Smooth muscle cell (in vitro differentiated cells): Measurements from ENCODE around the gene FOSL1. TPM values are rescaled to one million over a fixed set of nuclear protein-coding genes. Genes with fewer than 3 reads are reported as not detected.
A peak's percentile ranks its signal among the peaks of the same experiment; 100 is the strongest.

Source experiments
- DNase-seq: peaks from one replicate; lab custom pipeline; 2025; ENCODE audit not compliant: unreplicated experiment; lab: John Stamatoyannopoulos, UW
- H2AFZ ChIP-seq: fragments of 200-600 bp; sonication (generic); 2 replicates; pipeline ENCODE4 v1.6.0; 2016; ENCODE audit warnings: antibody characterized with exemption, low read depth, mild to moderate bottlenecking
- H3F3A ChIP-seq: fragments of 200-600 bp; sonication (generic); 2 replicates; pipeline ENCODE4 v1.6.0; 2017; ENCODE audit warnings: antibody characterized with exemption, low read depth
- H3K27ac ChIP-seq: fragments of 200-600 bp; sonication (generic); 2 replicates; pipeline ENCODE4 v1.5.1; 2016; ENCODE audit warnings: low read depth, mild to moderate bottlenecking
- H3K27me3 ChIP-seq: fragments of 200-600 bp; sonication (generic); 2 replicates; pipeline ENCODE4 v1.6.1; 2016; ENCODE audit warnings: low read depth, mild to moderate bottlenecking
- H3K36me3 ChIP-seq: fragments of 200-600 bp; sonication (generic); 2 replicates; pipeline ENCODE4 v1.5.1; 2016; ENCODE audit warnings: low read depth
- H3K4me1 ChIP-seq: fragments of 200-600 bp; sonication (generic); 2 replicates; pipeline ENCODE4 v1.5.1; 2016; ENCODE audit warnings: low read depth
- H3K4me2 ChIP-seq: fragments of 200-600 bp; sonication (generic); 2 replicates; pipeline ENCODE4 v1.6.0; 2016; ENCODE audit warnings: mild to moderate bottlenecking
- H3K4me3 ChIP-seq: fragments of 200-600 bp; sonication (generic); 2 replicates; pipeline ENCODE4 v1.5.1; 2016; ENCODE audit warnings: mild to moderate bottlenecking
- H3K79me2 ChIP-seq: fragments of 200-600 bp; sonication (generic); 2 replicates; pipeline ENCODE4 v1.6.0; 2016; ENCODE audit warnings: low read depth, mild to moderate bottlenecking
- H3K9ac ChIP-seq: fragments of 200-600 bp; sonication (generic); 2 replicates; pipeline ENCODE4 v1.6.0; 2016; ENCODE audit warnings: low read depth
- H3K9me3 ChIP-seq: fragments of 200-600 bp; sonication (generic); replicated peaks from 2 replicates; pipeline ENCODE4 v1.5.1; 2016; ENCODE audit warnings: low read depth
- H4K20me1 ChIP-seq: fragments of 200-600 bp; sonication (generic); 2 replicates; pipeline ENCODE4 v1.6.0; 2016; ENCODE audit warnings: low read depth
- CTCF ChIP-seq: fragments of 200-600 bp; sonication (generic); IDR thresholded peaks from 2 replicates; pipeline ENCODE4 v1.5.1; 2017; ENCODE audit warnings: borderline replicate concordance, mild to moderate bottlenecking, antibody characterized with exemption; ENCODE audit not compliant: insufficient read depth, poor library complexity, severe bottlenecking
- WGBS: methylation state at CpG from one replicate; pipeline ENCODE4 v1.1.7; 2016; ENCODE audit warnings: low lambda C conversion rate; 5-methylcytosine and 5-hydroxymethylcytosine counted together
- polyA plus RNA-seq: library from polyadenylated mRNA; unstranded; fragments of >200 nt; fragmentation: Nextera tagmentation; extraction: Ambion mirVana; gene quantifications from 2 replicates; pipeline ENCODE4 v1.2.1, GENCODE V29; 2016
- total RNA-seq: library from RNA; depleted of rRNA; stranded (reverse); fragments of >200 nt; gene quantifications from 2 replicates; pipeline ENCODE4 v1.2.3, GENCODE V29; 2014

FOSL1 gene
- total and polyA plus RNA-seq, 2 experiments from 2014 or later: 15.8 to 26.1 TPM

GRCh38 chr11:65903715-65904114 is 3.5 kb upstream of the FOSL1 start:
- peaks cover 5% of the 10 kb centered on the region for H4K20me1 ChIP-seq
- peak overlapping the region; percentile 62 for H3K4me2 ChIP-seq
- peaks cover 9% of the 10 kb centered on the region for H3K79me2 ChIP-seq
- no peaks in the 10 kb centered on the region for H3K27me3 ChIP-seq
- peaks cover 26% of the 10 kb centered on the region for H3F3A ChIP-seq
- peak overlapping the region; percentile 82 for H3K27ac ChIP-seq
- no peaks in the 10 kb centered on the region for H3K36me3 ChIP-seq
- no peak overlapping the region for H3K4me3 ChIP-seq
- H3K4me1 ChIP-seq: peaks cover 25% of the 10 kb centered on the region
- 80% methylated on average over 8 of the region's 8 CpGs for WGBS
- DNase-seq: no peak
- H2AFZ ChIP-seq: no peak overlapping the region
- no peak for TF ChIP-seq CTCF
- no peaks in the 10 kb centered on the region for H3K9me3 ChIP-seq
- peak overlapping the region; percentile 56 for H3K9ac ChIP-seq

- no peaks in the 10 kb centered on the region for H3K36me3 ChIP-seq
- no peaks in the 10 kb centered on the region for H3K9me3 ChIP-seq
- H3F3A ChIP-seq: peaks cover 26% of the 10 kb centered on the region
- H3K4me2 ChIP-seq: peak overlapping the region; percentile 62
- peak overlapping the region; percentile 82 for H3K27ac ChIP-seq
- H3K4me3 ChIP-seq: no peak overlapping the region
- WGBS: 3% methylated on average over 5 of the region's 5 CpGs
- H3K79me2 ChIP-seq: peaks cover 15% of the 10 kb centered on the region
- DNase-seq: peak; percentile 33
- peaks cover 11% of the 10 kb centered on the region for H4K20me1 ChIP-seq
- no peak for TF ChIP-seq CTCF
- H2AFZ ChIP-seq: no peak overlapping the region
- peak overlapping the region; percentile 72 for H3K9ac ChIP-seq
- peaks cover 25% of the 10 kb centered on the region for H3K4me1 ChIP-seq
- H3K27me3 ChIP-seq: no peaks in the 10 kb centered on the region
Observed at GRCh38 chr11:65903068-65903481, 2.9 kb upstream of the FOSL1 start.

GRCh38 chr11:65900899-65901180 is 652 bp upstream of the FOSL1 start:
- Histone ChIP-seq H3K79me2 (peaks cover 36% of the 10 kb centered on the region), H3K9me3 (no peaks in the 10 kb centered on the region), H3K27me3 (no peaks in the 10 kb centered on the region), H2AFZ (no peak overlapping the region), H3K36me3 (no peaks in the 10 kb centered on the region), H3K4me3 (peak overlapping the region; percentile 89), H3K9ac (peak overlapping the region; percentile 99), H3K27ac (peak overlapping the region; percentile 82), H3K4me2 (peak overlapping the region; percentile 99), H3F3A (peaks cover 26% of the 10 kb centered on the region), H4K20me1 (peaks cover 30% of the 10 kb centered on the region), H3K4me1 (peaks cover 25% of the 10 kb centered on the region)
- 80% methylated on average over 11 of the region's 11 CpGs for WGBS
- TF ChIP-seq CTCF: no peak
- DNase-seq: no peak

- peak; percentile 44 for DNase-seq
- peaks cover 49% of the 10 kb centered on the region for H3K79me2 ChIP-seq
- H3K27me3 ChIP-seq: no peaks in the 10 kb centered on the region
- peak overlapping the region; percentile 99 for H3K4me2 ChIP-seq
- peak overlapping the region; percentile 82 for H3K27ac ChIP-seq
- peak; percentile 4 for TF ChIP-seq CTCF
- no peak overlapping the region for H2AFZ ChIP-seq
- H3K4me3 ChIP-seq: peak overlapping the region; percentile 89
- WGBS: 2% methylated on average over 68 of the region's 78 CpGs
- H3F3A ChIP-seq: peaks cover 26% of the 10 kb centered on the region
- H3K4me1 ChIP-seq: peaks cover 25% of the 10 kb centered on the region
- H3K36me3 ChIP-seq: no peaks in the 10 kb centered on the region
- H3K9me3 ChIP-seq: no peaks in the 10 kb centered on the region
- peaks cover 41% of the 10 kb centered on the region for H4K20me1 ChIP-seq
- peak overlapping the region; percentile 99 for H3K9ac ChIP-seq
Observed at GRCh38 chr11:65899356-65900124, 648 bp downstream of the FOSL1 start.
